GM18520 (cell line): ENCODE data around the gene PPFIA4.
"Not testable (repeated sequence)": the region's sequence is repeated elsewhere in the genome, so short reads cannot be mapped to it uniquely, and the experiment has no call there.

Source experiments
- ATAC-seq: cut with Tn5 transposase; IDR thresholded peaks from one replicate; pipeline ENCODE4 v1.9.1; 2021; ENCODE audit not compliant: unreplicated experiment

PPFIA4 gene

GRCh38 chr1:203026031-203026665 is at the start of gene PPFIA4:
Gene PPFIA4 (plus strand): TSS chr1:203026491. CDS start chr1:203039009, 12,518 bp downstream.
- peak; percentile 44 for ATAC-seq

GRCh38 chr1:202976633-202977032 is 49.7 kb upstream of the PPFIA4 start:
- no peak for ATAC-seq

DNA sequence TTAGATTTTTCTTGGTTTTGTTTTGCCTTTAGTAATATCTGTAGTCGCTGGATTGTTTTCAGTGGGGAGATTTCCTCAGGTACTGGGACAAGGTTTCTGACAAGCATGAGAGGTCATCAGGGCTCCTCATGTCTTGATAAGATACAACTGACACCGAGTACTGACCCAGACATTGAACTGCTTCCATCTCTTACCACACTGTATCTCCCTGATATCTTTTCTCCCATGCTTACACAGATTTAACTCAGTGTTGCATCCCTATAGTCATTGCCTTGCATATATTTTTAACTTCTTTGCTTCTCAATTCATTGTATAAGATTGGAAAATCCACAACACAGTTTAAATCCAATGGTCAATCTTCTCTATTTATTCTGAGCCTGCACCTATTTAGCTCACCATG is 46.8 kb upstream of the PPFIA4 start:
- ATAC-seq: no peak

DNA sequence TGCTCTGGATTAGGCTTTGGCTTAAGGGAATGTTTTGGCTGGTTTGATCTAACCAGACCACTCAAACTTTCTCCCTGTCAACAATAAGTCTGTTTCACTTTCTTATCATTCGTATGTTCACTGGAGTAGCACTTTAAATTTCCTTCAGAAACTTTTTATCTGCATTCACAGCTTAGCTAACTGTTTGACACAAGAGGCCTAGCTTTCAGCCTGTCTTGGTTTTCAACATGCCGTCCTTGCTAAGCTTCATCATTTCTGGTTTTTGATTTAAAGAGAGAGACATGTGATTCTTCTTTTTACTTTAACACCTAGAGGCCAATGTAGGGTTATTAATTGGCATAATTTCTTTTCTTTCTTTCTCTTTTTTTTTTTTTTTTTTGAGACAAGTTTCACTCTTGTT is 44.4 kb upstream of the PPFIA4 start:
- ATAC-seq: no peak

DNA sequence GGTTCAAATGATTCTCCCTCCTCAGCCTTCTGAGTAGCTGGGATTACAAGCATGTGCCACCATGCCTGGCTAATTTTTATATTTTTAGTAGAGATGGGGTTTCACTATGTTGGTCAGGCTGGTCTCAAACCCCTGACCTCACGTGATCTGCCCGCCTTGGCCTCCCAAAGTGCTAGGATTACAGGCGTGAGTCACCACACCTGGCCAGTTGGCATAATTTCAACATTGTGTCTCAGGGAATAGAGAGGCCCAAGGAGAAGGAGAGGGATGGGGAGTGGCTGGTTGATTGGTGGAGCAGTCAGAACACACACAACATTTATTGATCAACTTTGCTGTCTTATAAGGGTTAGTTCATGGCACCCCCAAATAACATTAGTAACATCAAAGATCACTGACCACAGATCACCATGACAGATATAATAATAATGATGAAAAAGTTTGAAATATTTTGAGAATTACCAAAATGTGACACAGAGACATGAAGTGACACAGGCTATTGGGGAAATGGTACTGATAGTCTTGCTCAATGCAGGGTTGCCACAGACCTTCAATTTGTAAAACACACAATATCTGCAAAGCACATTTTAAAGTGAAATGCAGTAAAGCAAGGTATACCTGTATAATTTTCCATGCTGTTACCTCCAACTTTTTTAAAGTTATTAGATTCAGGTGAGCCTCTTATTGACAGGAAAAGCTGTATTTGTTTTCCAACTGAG is 43.4 kb upstream of the PPFIA4 start:
- ATAC-seq: no peak

DNA sequence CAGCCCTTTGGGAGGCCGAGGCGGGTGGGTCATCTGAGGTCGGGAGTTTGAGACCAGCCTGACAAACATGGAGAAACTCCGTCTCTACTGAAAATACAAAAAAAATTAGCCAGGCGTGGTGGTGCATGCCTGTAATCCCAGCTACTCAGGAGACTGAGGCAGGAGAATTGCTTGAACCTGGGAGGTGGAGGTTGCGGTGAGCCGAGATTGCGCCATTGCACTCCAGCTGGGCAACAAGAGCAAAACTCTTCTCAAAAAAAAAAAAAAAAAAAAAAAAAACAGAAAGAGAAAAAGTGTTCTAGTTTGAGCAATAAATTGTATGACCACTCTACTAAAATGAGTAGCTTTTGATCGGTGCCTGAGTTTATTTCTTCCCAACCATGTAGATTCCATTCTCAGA is 40.2 kb upstream of the PPFIA4 start:
- not testable (repeated sequence) for ATAC-seq

GRCh38 chr1:202987255-202987654 is 39.0 kb upstream of the PPFIA4 start:
- ATAC-seq: no peak

- ATAC-seq: no peak
Measured at GRCh38 chr1:202987922-202988583, 38.2 kb upstream of the PPFIA4 start.

GRCh38 chr1:202989879-202990278 is 36.4 kb upstream of the PPFIA4 start:
- no peak for ATAC-seq

- ATAC-seq: no peak
Measured at GRCh38 chr1:202991112-202991511, 35.2 kb upstream of the PPFIA4 start.

DNA sequence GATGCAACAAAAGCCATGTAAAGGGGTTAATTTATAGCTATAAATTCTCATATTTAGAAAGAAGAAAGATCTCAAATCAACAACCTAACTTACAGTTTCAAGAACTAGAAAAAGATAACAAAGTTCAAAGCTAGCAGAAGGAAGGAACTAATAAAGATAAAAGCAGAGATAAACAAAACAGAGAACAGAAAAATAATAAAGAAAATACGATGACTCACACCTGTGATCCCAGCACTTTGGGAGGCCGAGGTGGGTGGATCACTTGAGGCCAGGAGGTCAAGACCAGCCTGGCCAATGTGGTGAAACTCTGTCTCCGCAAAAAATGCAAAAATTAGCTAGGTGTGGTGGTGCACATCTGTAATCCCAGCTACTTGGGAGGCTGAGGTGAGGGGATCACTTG is 31.5 kb upstream of the PPFIA4 start:
- no peak for ATAC-seq

DNA sequence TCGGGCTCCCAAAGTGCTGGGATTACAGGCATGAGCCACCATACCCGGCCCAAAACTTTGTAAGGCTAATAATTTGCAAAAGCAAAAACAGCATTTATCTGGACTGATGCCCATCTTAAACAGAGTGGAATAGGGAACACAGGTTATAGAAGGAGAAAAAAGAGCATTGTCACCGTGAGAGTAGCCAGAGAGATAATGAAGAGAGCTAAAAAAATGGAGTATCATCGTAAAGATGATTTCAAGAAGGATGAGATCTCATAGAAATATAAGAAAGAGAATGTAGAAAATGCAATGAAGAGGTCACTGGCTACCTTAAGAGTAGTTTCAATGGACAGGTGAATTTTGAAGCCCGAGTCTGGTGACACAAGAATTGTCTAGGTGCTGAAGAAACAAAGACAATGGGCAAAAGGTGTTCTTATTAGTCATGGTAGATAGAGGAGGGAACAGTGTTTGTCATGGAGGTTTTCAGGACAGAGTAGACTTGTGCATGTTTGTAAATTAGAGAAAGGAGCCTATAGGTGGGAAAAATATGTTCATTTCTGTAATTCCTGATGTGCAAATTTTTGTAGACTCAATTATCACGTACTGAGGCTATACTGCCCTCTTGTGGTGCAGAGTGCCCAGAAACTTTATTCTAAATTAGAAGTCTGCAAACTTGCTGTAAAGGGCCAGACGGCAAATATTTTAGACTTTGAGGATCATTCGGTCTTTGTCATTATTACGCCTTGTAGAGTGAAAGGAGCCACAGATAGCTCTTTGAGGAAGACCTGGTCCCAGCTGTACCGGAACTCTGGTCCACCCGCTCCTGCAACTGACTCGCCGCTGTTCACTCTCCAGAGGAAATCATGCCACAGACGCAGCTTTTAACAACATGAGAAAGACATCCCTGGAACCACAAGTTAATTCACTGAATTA is 27.2 kb upstream of the PPFIA4 start:
- ATAC-seq: no peak

GRCh38 chr1:203000217-203000944 is 25.9 kb upstream of the PPFIA4 start:
- ATAC-seq: no peak

DNA sequence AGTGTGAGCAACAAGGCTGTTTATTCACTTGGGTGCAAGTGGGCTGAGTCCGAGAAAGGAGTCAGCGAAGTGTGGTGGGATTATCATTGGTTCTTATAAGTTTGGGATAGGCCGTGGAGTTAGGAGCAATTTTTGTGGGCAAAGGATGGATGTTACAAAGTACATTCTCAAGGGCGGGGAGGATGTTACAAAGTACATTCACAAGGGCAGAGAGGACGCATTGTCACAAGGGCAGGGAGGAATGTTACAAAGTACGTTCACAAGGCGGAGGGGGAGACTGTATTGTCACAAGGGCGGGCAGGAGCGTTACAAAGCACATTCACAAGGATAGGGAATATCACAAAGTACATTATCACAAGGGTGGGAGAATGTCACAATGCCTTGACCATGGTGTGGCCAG is 24.3 kb upstream of the PPFIA4 start:
- ATAC-seq: no peak

DNA sequence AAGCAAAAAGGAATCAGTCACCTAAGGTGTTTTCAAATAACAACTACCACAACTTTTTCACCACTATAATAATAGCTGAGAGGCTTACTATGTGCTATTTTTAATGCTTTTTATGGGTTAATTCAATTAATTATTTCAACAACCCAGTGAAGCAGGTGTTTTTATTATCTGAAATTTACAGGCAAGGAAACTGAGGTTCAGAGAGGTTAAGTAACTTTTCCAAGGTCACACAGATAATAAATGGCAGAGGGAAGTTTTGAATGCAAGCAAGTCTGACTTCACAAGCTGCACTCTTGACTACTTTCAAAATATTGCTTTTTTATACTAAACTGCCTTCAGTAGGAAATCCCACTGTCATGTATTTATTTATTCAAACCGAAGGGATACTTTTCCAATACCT is 23.3 kb upstream of the PPFIA4 start:
- no peak for ATAC-seq

DNA sequence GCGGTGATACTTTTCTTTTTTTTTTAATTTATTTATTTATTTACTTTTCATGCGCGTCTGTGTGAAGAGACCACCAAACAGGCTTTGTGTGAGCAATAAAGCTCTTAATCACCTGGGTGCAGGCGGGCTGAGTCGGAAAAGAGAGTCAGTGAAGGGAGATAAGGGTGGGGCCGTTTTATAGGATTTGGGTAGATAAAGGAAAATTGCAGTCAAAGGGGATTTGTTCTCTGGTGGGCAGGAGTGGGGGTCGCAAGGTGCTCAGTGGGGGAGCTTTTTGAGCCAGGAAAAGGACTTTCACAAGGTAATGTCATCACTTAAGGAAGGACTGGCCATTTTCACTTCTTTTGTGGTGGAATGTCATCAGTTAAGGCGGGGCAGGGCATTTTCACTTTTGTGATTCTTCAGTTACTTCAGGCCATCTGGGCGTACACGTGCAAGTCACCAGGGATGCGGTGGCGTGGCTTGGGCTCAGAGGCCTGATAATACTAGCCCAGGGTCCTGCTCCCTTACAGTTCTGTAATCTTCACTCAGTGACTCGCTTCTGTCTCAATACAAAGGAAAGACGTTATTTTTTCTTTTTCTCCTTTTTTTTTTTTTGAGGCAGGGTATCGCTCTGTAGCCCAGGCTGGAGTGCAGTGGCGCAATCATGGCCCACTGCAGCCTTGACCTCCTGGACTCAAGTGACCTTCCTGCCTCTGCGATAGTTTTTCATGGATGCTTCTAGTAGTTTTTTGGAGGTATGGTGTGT is 20.7 kb upstream of the PPFIA4 start:
- not testable (repeated sequence) for ATAC-seq

GRCh38 chr1:203006948-203007871 is 19.1 kb upstream of the PPFIA4 start, which contains the start of gene TMEM183A:
Gene TMEM183A (plus strand): TSS chr1:203007374. CDS start chr1:203007466, 92 bp downstream.
- ATAC-seq: peak; percentile 86

DNA sequence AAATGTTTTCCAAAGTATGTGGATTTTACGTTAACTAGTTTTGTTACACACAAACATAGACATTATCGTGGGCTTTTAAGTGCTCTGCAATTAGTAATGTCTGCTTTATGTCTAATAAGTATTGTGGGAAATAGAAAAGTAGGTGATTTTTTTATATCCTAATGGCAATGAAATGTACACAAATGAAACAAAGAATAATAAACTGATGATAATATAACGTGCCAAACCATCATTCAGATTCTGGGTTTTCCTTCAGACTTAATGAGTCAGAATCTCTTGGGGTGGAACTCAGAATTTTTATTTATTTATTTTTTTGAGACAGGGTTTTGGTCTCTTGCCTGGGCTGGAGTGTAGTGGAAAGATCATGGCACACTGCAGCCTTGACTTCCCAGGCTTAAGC is 17.1 kb upstream of the PPFIA4 start:
- ATAC-seq: no peak

- ATAC-seq: no peak
Measured at GRCh38 chr1:203011582-203011981, 14.7 kb upstream of the PPFIA4 start.
